B cell (primary cell): Measurements from ENCODE around the gene FNDC3A. TPM values are rescaled to one million over a fixed set of nuclear protein-coding genes. Genes with fewer than 3 reads are reported as not detected.

Experiments used
- ATAC-seq: fragments of 200-7000 bp; cut with Tn5 transposase; one replicate; pipeline ENCODE4 v1.10.0; 2021; ENCODE audit warnings: low read depth, mild to moderate bottlenecking, moderate number of reproducible peaks, moderate library complexity
- CTCF ChIA-PET: fragments of 350-600 bp; sonication (Branson Sonifier 250); formaldehyde crosslinking; loops from one replicate; lab custom pipeline; 2021; ENCODE audit warnings: antibody characterized with exemption, inconsistent platforms; lab: Charles Lee
- POLR2A ChIA-PET: fragments of 350-600 bp; sonication (Branson Sonifier 250); formaldehyde crosslinking; loops from one replicate; lab custom pipeline; 2021; ENCODE audit warnings: antibody characterized with exemption; lab: Charles Lee
- DNase-seq: peaks from one replicate; pipeline ENCODE4 v3.0.0; 2013
- H2AFZ ChIP-seq: 2 replicates; pipeline ENCODE4 v1.6.1; 2012; ENCODE audit warnings: mild to moderate bottlenecking, low read depth, low read length; ENCODE audit not compliant: insufficient read depth, poor library complexity, severe bottlenecking
- H3K27ac ChIP-seq, 2 donors: 1 replicate in 1 of 2; 2 replicates in 1 of 2; pipeline ENCODE4 v1.5.1; 2012 to 2013; ENCODE audit warnings: low read length in 2 of 2, mild to moderate bottlenecking in 2 of 2, moderate library complexity in 1 of 2
- H3K27me3 ChIP-seq, 4 experiments: fragments of 200-600 bp in 1 of 4; sonication (generic) in 1 of 4; replicated peaks in 1 of 4; 1 replicate in 2 of 4; 2 replicates in 2 of 4; pipeline versions ENCODE4 v1.6.1 to v1.7.0; 2013 to 2016; ENCODE audit warnings: low read length in 3 of 4, mild to moderate bottlenecking in 2 of 4, mixed read lengths in 1 of 4, moderate library complexity in 1 of 4; ENCODE audit not compliant: insufficient read depth in 4 of 4, control insufficient read depth in 3 of 4; ENCODE audit errors: control extremely low read depth in 1 of 4
- H3K36me3 ChIP-seq, 2 experiments: replicated peaks in 1 of 2; 1 replicate in 1 of 2; 2 replicates in 1 of 2; pipeline versions ENCODE4 v1.6.1 to v1.7.1; 2013; ENCODE audit warnings: low read length in 1 of 2; ENCODE audit not compliant: insufficient read depth in 2 of 2, control insufficient read depth in 1 of 2; ENCODE audit errors: control extremely low read depth in 1 of 2, extremely low read depth in 1 of 2
- H3K4me1 ChIP-seq, 2 donors: fragments of 200-600 bp in 1 of 2; sonication (generic) in 1 of 2; 1 replicate in 1 of 2; 2 replicates in 1 of 2; pipeline versions ENCODE4 v1.5.1 to v1.6.1; 2013 to 2017; ENCODE audit warnings: low read length in 2 of 2; ENCODE audit not compliant: control insufficient read depth in 2 of 2, insufficient read depth in 2 of 2
- H3K4me2 ChIP-seq: replicated peaks from 2 replicates; pipeline ENCODE3; 2012; ENCODE audit warnings: mild to moderate bottlenecking, low read depth, low read length; ENCODE audit not compliant: poor library complexity, severe bottlenecking
- H3K4me3 ChIP-seq, 5 experiments: fragments of 200-600 bp in 1 of 5; sonication (generic) in 1 of 5; 1 replicate in 3 of 5; 2 replicates in 2 of 5; pipeline versions ENCODE4 v1.5.1 to v1.7.0; 2011 to 2016; ENCODE audit warnings: low read length in 4 of 5, mild to moderate bottlenecking in 4 of 5, low read depth in 2 of 5, control low read depth in 1 of 5, moderate library complexity in 1 of 5; ENCODE audit not compliant: insufficient read depth in 1 of 5; ENCODE audit errors: control extremely low read depth in 1 of 5, extremely low read depth in 1 of 5
- H3K79me2 ChIP-seq: fragments of 200-600 bp; sonication (generic); one replicate; pipeline ENCODE4 v1.6.0; 2016; ENCODE audit warnings: low read length; ENCODE audit not compliant: control insufficient read depth, insufficient read depth
- H3K9ac ChIP-seq: fragments of 200-600 bp; sonication (generic); 2 replicates; pipeline ENCODE4 v1.6.1; 2017; ENCODE audit warnings: mild to moderate bottlenecking, low read length, moderate library complexity
- H3K9me3 ChIP-seq, 3 donors: one replicate each; pipeline versions ENCODE4 v1.6.1 to v1.7.1; 2013; ENCODE audit warnings: low read length in 2 of 3; ENCODE audit not compliant: control insufficient read depth in 2 of 3, insufficient read depth in 1 of 3; ENCODE audit errors: control extremely low read depth in 1 of 3
- H4K20me1 ChIP-seq: 2 replicates; pipeline ENCODE4 v1.6.0; 2012; ENCODE audit warnings: mild to moderate bottlenecking, low read length; ENCODE audit not compliant: insufficient read depth, control insufficient read depth, poor library complexity, severe bottlenecking
- H3K27ac Mint-ChIP-seq: one replicate; pipeline ENCODE4 v1.8.0; 2021; ENCODE audit warnings: mixed read lengths
- H3K27me3 Mint-ChIP-seq: one replicate; pipeline ENCODE4 v1.8.0; 2021; ENCODE audit warnings: mixed read lengths
- H3K4me1 Mint-ChIP-seq: one replicate; pipeline ENCODE4 v1.8.0; 2021; ENCODE audit warnings: mixed read lengths
- H3K4me3 Mint-ChIP-seq: one replicate; pipeline ENCODE4 v1.8.0; 2021; ENCODE audit warnings: mixed read lengths
- H3K9me3 Mint-ChIP-seq: one replicate; pipeline ENCODE4 v1.8.0; 2022; ENCODE audit warnings: mixed read lengths; ENCODE audit not compliant: insufficient read depth
- EZH2 ChIP-seq: IDR thresholded peaks from 2 replicates; pipeline ENCODE4 v1.6.1; 2012; ENCODE audit warnings: borderline replicate concordance, low read depth, mild to moderate bottlenecking, moderate library complexity, low read length; ENCODE audit not compliant: insufficient read depth, poor library complexity, severe bottlenecking
- WGBS: methylation state at CpG from one replicate; pipeline ENCODE4 v1.1.5; 2013; ENCODE audit warnings: missing lambda C conversion rate; ENCODE audit not compliant: insufficient coverage; 5-methylcytosine and 5-hydroxymethylcytosine counted together
- intact Hi-C: fragments of 100-400 bp; cut with micrococcal nuclease; formaldehyde crosslinking; loops from one replicate; pipeline ENCODE4 v1.10.0; 2022
- polyA plus RNA-seq: library from polyadenylated mRNA; depleted of rRNA; stranded (reverse); fragments of >200 nt; gene quantifications from 2 replicates; pipeline ENCODE4 v1.2.3, GENCODE V29; 2012
- total RNA-seq, 2 donors: library from RNA; stranded (reverse); fragments of 120-200 nt in 1 of 2; gene quantifications; 1 replicate in 1 of 2; 2 replicates in 1 of 2; pipeline versions ENCODE4 v1.2.3 to v1.2.4, GENCODE V29; 2013 to 2022
- TF ChIP-seq, protein P1 (sequence below): fragments of 200-600 bp; IDR thresholded peaks from one replicate; pipeline ENCODE4 v1.8.0; 2022; ENCODE audit warnings: antibody characterized with exemption, mild to moderate bottlenecking

Gene FNDC3A
- total and polyA plus RNA-seq, 2 donors (not counting 1 experiment from before 2014, with no cell fraction given) = 13.5 to 37.1 TPM

DNA sequence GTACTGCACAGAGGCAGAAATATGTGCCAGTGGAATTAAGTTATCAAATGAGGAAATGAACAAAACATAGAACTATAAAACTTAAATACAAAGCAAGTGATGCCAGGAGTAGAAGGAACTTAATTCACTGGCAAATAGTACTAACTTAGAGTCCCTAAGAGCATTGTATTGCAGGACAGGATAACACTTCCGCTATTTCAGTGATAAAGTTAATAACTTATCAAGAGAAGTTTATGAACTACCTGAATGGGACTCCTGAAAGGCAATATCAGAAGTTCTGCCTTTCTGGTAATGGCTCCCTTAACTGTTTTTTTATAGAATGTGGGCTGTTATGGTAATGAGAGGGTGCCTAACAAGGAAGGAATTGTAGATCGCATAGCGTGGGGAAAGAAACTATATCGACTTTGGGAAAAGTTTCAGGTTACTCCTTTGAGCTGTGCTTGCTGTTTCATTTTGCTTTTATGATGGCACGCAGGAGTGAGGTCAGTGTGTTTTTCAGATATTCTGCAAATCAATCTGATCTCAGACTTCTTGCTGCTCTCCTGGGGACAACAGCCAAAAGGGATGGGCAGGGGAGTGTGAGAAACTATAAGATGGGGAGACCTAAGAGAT lies 149.1 kb downstream of the FNDC3A start:
- CTCF ChIA-PET = no interaction called here
- Mint-ChIP-seq H3K4me3 (no peak overlapping the region), H3K4me1 (peaks cover 9% of the 10 kb centered on the region), H3K27ac (peak overlapping the region; percentile 3), H3K27me3 (no peaks in the 10 kb centered on the region), H3K9me3 (no peaks in the 10 kb centered on the region)
- Histone ChIP-seq H4K20me1 (no peaks in the 10 kb centered on the region), H3K27me3 (no peaks in the 10 kb centered on the region), H3K79me2 (no peaks in the 10 kb centered on the region), H3K36me3 (peaks cover 0 to 5% of the 10 kb centered on the region in 2 experiments), H2AFZ (no peak overlapping the region), H3K9me3 (no peaks in the 10 kb centered on the region), H3K9ac (no peak overlapping the region), H3K4me3 (no peak overlapping the region), H3K4me1 (no peaks in the 10 kb centered on the region), H3K27ac (no peak overlapping the region), H3K4me2 (no peak overlapping the region)
- WGBS = 93% methylated on average over 5 of the region's 5 CpGs
- DNase-seq = no peak
- TF ChIP-seq EZH2 = no peak
- POLR2A ChIA-PET = no interaction called here
- no peak for ATAC-seq
- intact Hi-C loops = loop anchor here (2.0 kb wide), 1 partner anchor 14 kb away; no protein-coding TSS in a partner anchor

DNA sequence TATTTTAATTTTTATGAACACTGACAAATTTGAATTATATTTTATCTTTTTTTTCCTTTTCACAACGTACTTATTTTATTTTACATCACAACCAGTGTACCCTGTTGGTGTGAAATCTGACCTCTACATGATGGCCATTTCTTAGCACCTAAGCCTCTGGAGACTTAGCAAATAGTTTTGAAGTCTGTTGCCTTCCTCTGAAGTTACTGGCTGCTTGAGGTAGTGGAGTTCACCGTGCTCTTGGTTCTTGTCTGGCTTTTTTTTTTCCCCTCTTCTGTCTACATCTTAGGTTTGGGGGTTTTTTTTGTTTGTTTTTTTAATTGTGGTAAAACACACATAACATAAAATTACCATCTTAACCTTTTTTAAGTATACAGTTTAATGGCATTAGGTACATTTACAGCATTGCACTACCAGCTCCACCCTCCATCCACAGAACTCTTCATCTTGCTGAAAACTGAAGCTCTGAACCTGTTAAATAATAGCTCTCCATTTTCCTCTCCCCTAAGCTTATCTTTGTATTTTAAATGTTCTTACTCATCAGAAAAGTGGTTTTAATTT lies 150.3 kb downstream of the FNDC3A start:
- no CpG with 5 or more reads among the region's 2 CpGs for WGBS
- Histone ChIP-seq H3K4me1 (no peaks in the 10 kb centered on the region), H3K36me3 (peaks cover 2 to 5% of the 10 kb centered on the region in 2 experiments), H3K4me3 (no peak overlapping the region), H3K9ac (no peak overlapping the region), H3K27ac (no peak overlapping the region), H2AFZ (no peak overlapping the region), H4K20me1 (no peaks in the 10 kb centered on the region), H3K27me3 (no peaks in the 10 kb centered on the region), H3K9me3 (no peaks in the 10 kb centered on the region), H3K79me2 (no peaks in the 10 kb centered on the region), H3K4me2 (no peak overlapping the region)
- no peak for TF ChIP-seq EZH2
- TF ChIP-seq, protein P1, sequence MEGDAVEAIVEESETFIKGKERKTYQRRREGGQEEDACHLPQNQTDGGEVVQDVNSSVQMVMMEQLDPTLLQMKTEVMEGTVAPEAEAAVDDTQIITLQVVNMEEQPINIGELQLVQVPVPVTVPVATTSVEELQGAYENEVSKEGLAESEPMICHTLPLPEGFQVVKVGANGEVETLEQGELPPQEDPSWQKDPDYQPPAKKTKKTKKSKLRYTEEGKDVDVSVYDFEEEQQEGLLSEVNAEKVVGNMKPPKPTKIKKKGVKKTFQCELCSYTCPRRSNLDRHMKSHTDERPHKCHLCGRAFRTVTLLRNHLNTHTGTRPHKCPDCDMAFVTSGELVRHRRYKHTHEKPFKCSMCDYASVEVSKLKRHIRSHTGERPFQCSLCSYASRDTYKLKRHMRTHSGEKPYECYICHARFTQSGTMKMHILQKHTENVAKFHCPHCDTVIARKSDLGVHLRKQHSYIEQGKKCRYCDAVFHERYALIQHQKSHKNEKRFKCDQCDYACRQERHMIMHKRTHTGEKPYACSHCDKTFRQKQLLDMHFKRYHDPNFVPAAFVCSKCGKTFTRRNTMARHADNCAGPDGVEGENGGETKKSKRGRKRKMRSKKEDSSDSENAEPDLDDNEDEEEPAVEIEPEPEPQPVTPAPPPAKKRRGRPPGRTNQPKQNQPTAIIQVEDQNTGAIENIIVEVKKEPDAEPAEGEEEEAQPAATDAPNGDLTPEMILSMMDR = no peak
- ChIA-PET POLR2A (no interaction called here), CTCF (no interaction called here)
- H3K9me3 Mint-ChIP-seq = no peaks in the 10 kb centered on the region
- no peak overlapping the region for H3K4me3 Mint-ChIP-seq
- intact Hi-C loops = loop anchor here (2.0 kb wide), 1 partner anchor 15 kb away; no protein-coding TSS in a partner anchor
- ATAC-seq = no peak
- no peak overlapping the region for H3K27ac Mint-ChIP-seq
- no peaks in the 10 kb centered on the region for H3K27me3 Mint-ChIP-seq
- no peak for DNase-seq
- peaks cover 9% of the 10 kb centered on the region for H3K4me1 Mint-ChIP-seq
